CD14-positive monocyte (primary cell): Measurements from ENCODE around the gene BICDL1. TPM values are rescaled to one million over a fixed set of nuclear protein-coding genes. Genes with fewer than 3 reads are reported as not detected.

Source experiments
- DNase-seq, 3 donors: peaks; one replicate each; pipeline ENCODE4 v3.0.0-alpha.2; 2011 to 2022
- H2AFZ ChIP-seq: 2 replicates; pipeline ENCODE4 v1.6.0; 2012; ENCODE audit warnings: mild to moderate bottlenecking, low read depth, low read length, inconsistent platforms; ENCODE audit not compliant: insufficient read depth, poor library complexity, severe bottlenecking
- H3K27ac ChIP-seq, 2 donors: 1 replicate in 1 of 2; 2 replicates in 1 of 2; pipeline ENCODE4 v1.5.1; 2012 to 2013; ENCODE audit warnings: low read length in 2 of 2, control low read depth in 1 of 2, inconsistent platforms in 1 of 2, low read depth in 1 of 2, mild to moderate bottlenecking in 1 of 2
- H3K27me3 ChIP-seq, 2 donors: one replicate each; pipeline versions ENCODE4 v1.6.0 to v1.6.1; 2011 to 2013; ENCODE audit warnings: low read length in 2 of 2; ENCODE audit not compliant: control insufficient read depth in 2 of 2, insufficient read depth in 2 of 2
- H3K36me3 ChIP-seq, 2 donors: replicated peaks in 1 of 2; 1 replicate in 1 of 2; 2 replicates in 1 of 2; pipeline versions ENCODE4 v1.5.1 to v1.6.1; 2012 to 2013; ENCODE audit warnings: low read length in 2 of 2, control low read depth in 1 of 2, inconsistent platforms in 1 of 2, mild to moderate bottlenecking in 1 of 2; ENCODE audit not compliant: insufficient read depth in 2 of 2, control insufficient read depth in 1 of 2
- H3K4me1 ChIP-seq, 2 donors: 1 replicate in 1 of 2; 2 replicates in 1 of 2; pipeline versions ENCODE4 v1.5.1 to v1.6.1; 2012 to 2013; ENCODE audit warnings: low read length in 2 of 2, control low read depth in 1 of 2, inconsistent platforms in 1 of 2, mild to moderate bottlenecking in 1 of 2, moderate library complexity in 1 of 2; ENCODE audit not compliant: insufficient read depth in 2 of 2, control insufficient read depth in 1 of 2
- H3K4me2 ChIP-seq: replicated peaks from 2 replicates; pipeline ENCODE3; 2012; ENCODE audit warnings: low read length, moderate library complexity, mild to moderate bottlenecking; ENCODE audit not compliant: poor library complexity, severe bottlenecking; ENCODE audit errors: extremely low read depth
- H3K4me3 ChIP-seq, 3 experiments: fragments of 200-600 bp in 1 of 3; sonication (generic) in 1 of 3; replicated peaks in 1 of 3; 1 replicate in 2 of 3; 2 replicates in 1 of 3; pipeline ENCODE4 v1.5.1; 2011 to 2013; ENCODE audit warnings: low read length in 3 of 3, mild to moderate bottlenecking in 3 of 3, control low read depth in 2 of 3, low read depth in 2 of 3, inconsistent platforms in 1 of 3, moderate library complexity in 1 of 3
- H3K79me2 ChIP-seq: 2 replicates; pipeline ENCODE4 v1.6.0; 2012; ENCODE audit warnings: mild to moderate bottlenecking, control low read depth, inconsistent platforms, low read length, moderate library complexity; ENCODE audit not compliant: insufficient read depth
- H3K9ac ChIP-seq: 2 replicates; pipeline ENCODE4 v1.6.0; 2017; ENCODE audit warnings: low read length, mild to moderate bottlenecking; ENCODE audit not compliant: insufficient read depth, poor library complexity, severe bottlenecking
- H3K9me3 ChIP-seq, 2 donors: replicated peaks in 1 of 2; 1 replicate in 1 of 2; 2 replicates in 1 of 2; pipeline versions ENCODE4 v1.5.1 to v1.6.1; 2012 to 2013; ENCODE audit warnings: low read length in 2 of 2, control low read depth in 1 of 2; ENCODE audit not compliant: control insufficient read depth in 1 of 2, insufficient read depth in 1 of 2
- H4K20me1 ChIP-seq: 2 replicates; pipeline ENCODE4 v1.6.0; 2012; ENCODE audit warnings: mild to moderate bottlenecking, low read length, control low read depth, moderate library complexity; ENCODE audit not compliant: insufficient read depth
- H3K27ac Mint-ChIP-seq, 7 donors: one replicate each; pipeline ENCODE4 v1.8.0; 2020; ENCODE audit warnings: mild to moderate bottlenecking in 7 of 7, mixed read lengths in 7 of 7, moderate library complexity in 6 of 7, inconsistent platforms in 2 of 7
- H3K27me3 Mint-ChIP-seq, 3 donors: one replicate each; pipeline ENCODE4 v1.8.0; 2021 to 2022; ENCODE audit warnings: low read depth in 3 of 3, mild to moderate bottlenecking in 3 of 3, mixed read lengths in 3 of 3, moderate library complexity in 3 of 3, inconsistent platforms in 1 of 3
- H3K36me3 Mint-ChIP-seq, 2 donors: one replicate each; pipeline ENCODE4 v1.8.0; 2020; ENCODE audit warnings: mixed read lengths in 2 of 2, inconsistent platforms in 1 of 2, mild to moderate bottlenecking in 1 of 2
- H3K4me1 Mint-ChIP-seq: one replicate; pipeline ENCODE4 v1.8.0; 2020; ENCODE audit warnings: mild to moderate bottlenecking, mixed read lengths
- H3K4me3 Mint-ChIP-seq, 2 donors: one replicate each; pipeline ENCODE4 v1.8.0; 2020; ENCODE audit warnings: mild to moderate bottlenecking in 2 of 2, mixed read lengths in 2 of 2, moderate library complexity in 1 of 2
- H3K9me3 Mint-ChIP-seq, 7 donors: one replicate each; pipeline ENCODE4 v1.8.0; 2020 to 2022; ENCODE audit warnings: mixed read lengths in 7 of 7, mild to moderate bottlenecking in 6 of 7, moderate library complexity in 6 of 7, inconsistent platforms in 2 of 7
- CTCF ChIP-seq: fragments of 200-600 bp; IDR thresholded peaks from one replicate; pipeline ENCODE4 v1.8.0; 2022; ENCODE audit warnings: antibody characterized with exemption, mild to moderate bottlenecking
- WGBS: methylation state at CpG from one replicate; pipeline ENCODE4 v1.1.5; 2013; ENCODE audit warnings: missing lambda C conversion rate; ENCODE audit not compliant: insufficient coverage; 5-methylcytosine and 5-hydroxymethylcytosine counted together
- intact Hi-C, 2 donors: fragments of 100-400 bp; cut with micrococcal nuclease; formaldehyde crosslinking; loops; one replicate each; pipeline versions ENCODE4 v1.15.0 to v1.15.1; 2023
- polyA plus RNA-seq, 3 donors: library from polyadenylated mRNA; depleted of rRNA in 1 of 3; unstranded in 2 of 3; stranded (reverse) in 1 of 3; fragments of 300-500 nt in 2 of 3; fragments of >200 nt in 1 of 3; fragmentation: Illumina TruSeq in 2 of 3; gene quantifications; 1 replicate in 2 of 3; 2 replicates in 1 of 3; pipeline ENCODE4 v1.2.3, GENCODE V29; 2012 to 2021

BICDL1 gene
- polyA plus RNA-seq, 3 donors, result 0.13 TPM; not detected in 2

GRCh38 chr12:120024193-120024592 is 35.2 kb downstream of the BICDL1 start:
- no peak for TF ChIP-seq CTCF
- Mint-ChIP-seq H3K4me3 (no peak overlapping the region), H3K27me3 (peaks cover 2 to 7% (median 4%) of the 10 kb centered on the region in 3 donors), H3K4me1 (no peaks in the 10 kb centered on the region), H3K27ac (no peak overlapping the region), H3K36me3 (no peaks in the 10 kb centered on the region), H3K9me3 (peaks cover 2 to 18% (median 9%) of the 10 kb centered on the region in 7 donors)
- Histone ChIP-seq H4K20me1 (no peaks in the 10 kb centered on the region), H3K79me2 (no peaks in the 10 kb centered on the region), H3K9me3 (peaks cover 0 to 3% of the 10 kb centered on the region in 2 donors), H3K4me3 (no peak overlapping the region), H3K27me3 (no peaks in the 10 kb centered on the region), H3K9ac (no peak overlapping the region), H3K27ac (no peak overlapping the region), H3K4me1 (no peaks in the 10 kb centered on the region), H3K4me2 (no peak overlapping the region), H3K36me3 (no peaks in the 10 kb centered on the region), H2AFZ (no peak overlapping the region)
- no CpG with 5 or more reads among the region's 2 CpGs for WGBS
- DNase-seq, result no peak
- intact Hi-C loops, result no loop called here

DNA sequence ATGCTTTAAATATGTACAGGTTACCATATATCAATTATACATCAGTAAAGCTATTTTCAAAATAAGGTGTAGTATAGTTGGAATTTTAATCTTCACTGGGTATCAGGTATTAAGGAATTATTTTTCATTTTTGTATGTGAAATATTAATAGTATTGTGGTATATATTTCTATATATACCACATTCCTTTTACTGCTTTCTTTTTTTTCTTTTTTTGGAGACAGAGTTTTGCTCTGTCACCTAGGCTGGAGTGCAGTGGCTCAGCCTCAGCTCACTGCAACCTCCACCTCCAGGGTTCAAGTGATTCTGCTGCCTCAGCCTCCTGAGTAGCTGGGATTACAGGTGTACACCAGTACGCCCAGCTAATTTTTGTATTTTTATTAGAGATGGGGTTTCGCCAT is 36.6 kb downstream of the BICDL1 start:
- Mint-ChIP-seq H3K27ac (no peak overlapping the region), H3K9me3 (peaks cover 2 to 18% (median 9%) of the 10 kb centered on the region in 7 donors), H3K36me3 (no peaks in the 10 kb centered on the region), H3K4me1 (no peaks in the 10 kb centered on the region), H3K4me3 (no peak overlapping the region), H3K27me3 (peaks cover 4 to 7% (median 5%) of the 10 kb centered on the region in 3 donors)
- no peaks in the 10 kb centered on the region for H3K36me3 ChIP-seq
- intact Hi-C loops, result no loop called here
- H3K4me3 ChIP-seq, result no peak overlapping the region
- WGBS, result no CpG with 5 or more reads among the region's 2 CpGs
- H3K4me1 ChIP-seq, result no peaks in the 10 kb centered on the region
- H3K9ac ChIP-seq, result no peak overlapping the region
- no peaks in the 10 kb centered on the region for H3K79me2 ChIP-seq
- no peak for TF ChIP-seq CTCF
- H3K4me2 ChIP-seq, result no peak overlapping the region
- H3K27me3 ChIP-seq, result no peaks in the 10 kb centered on the region
- H2AFZ ChIP-seq, result no peak overlapping the region
- H4K20me1 ChIP-seq, result no peaks in the 10 kb centered on the region
- H3K9me3 ChIP-seq, result peaks cover 0 to 3% of the 10 kb centered on the region in 2 donors
- H3K27ac ChIP-seq, result no peak overlapping the region
- no peak for DNase-seq
